Smooth muscle cell (in vitro differentiated cells): ENCODE results near the gene CCL17. TPM values are rescaled to one million over a fixed set of nuclear protein-coding genes. Genes with fewer than 3 reads are reported as not detected.

Experiments used
- DNase-seq: peaks from one replicate; lab custom pipeline; 2025; ENCODE audit not compliant: unreplicated experiment; lab: John Stamatoyannopoulos, UW
- H2AFZ ChIP-seq: fragments of 200-600 bp; sonication (generic); 2 replicates; pipeline ENCODE4 v1.6.0; 2016; ENCODE audit warnings: antibody characterized with exemption, low read depth, mild to moderate bottlenecking
- H3F3A ChIP-seq: fragments of 200-600 bp; sonication (generic); 2 replicates; pipeline ENCODE4 v1.6.0; 2017; ENCODE audit warnings: antibody characterized with exemption, low read depth
- H3K27ac ChIP-seq: fragments of 200-600 bp; sonication (generic); 2 replicates; pipeline ENCODE4 v1.5.1; 2016; ENCODE audit warnings: low read depth, mild to moderate bottlenecking
- H3K27me3 ChIP-seq: fragments of 200-600 bp; sonication (generic); 2 replicates; pipeline ENCODE4 v1.6.1; 2016; ENCODE audit warnings: low read depth, mild to moderate bottlenecking
- H3K36me3 ChIP-seq: fragments of 200-600 bp; sonication (generic); 2 replicates; pipeline ENCODE4 v1.5.1; 2016; ENCODE audit warnings: low read depth
- H3K4me1 ChIP-seq: fragments of 200-600 bp; sonication (generic); 2 replicates; pipeline ENCODE4 v1.5.1; 2016; ENCODE audit warnings: low read depth
- H3K4me2 ChIP-seq: fragments of 200-600 bp; sonication (generic); 2 replicates; pipeline ENCODE4 v1.6.0; 2016; ENCODE audit warnings: mild to moderate bottlenecking
- H3K4me3 ChIP-seq: fragments of 200-600 bp; sonication (generic); 2 replicates; pipeline ENCODE4 v1.5.1; 2016; ENCODE audit warnings: mild to moderate bottlenecking
- H3K79me2 ChIP-seq: fragments of 200-600 bp; sonication (generic); 2 replicates; pipeline ENCODE4 v1.6.0; 2016; ENCODE audit warnings: low read depth, mild to moderate bottlenecking
- H3K9ac ChIP-seq: fragments of 200-600 bp; sonication (generic); 2 replicates; pipeline ENCODE4 v1.6.0; 2016; ENCODE audit warnings: low read depth
- H3K9me3 ChIP-seq: fragments of 200-600 bp; sonication (generic); replicated peaks from 2 replicates; pipeline ENCODE4 v1.5.1; 2016; ENCODE audit warnings: low read depth
- H4K20me1 ChIP-seq: fragments of 200-600 bp; sonication (generic); 2 replicates; pipeline ENCODE4 v1.6.0; 2016; ENCODE audit warnings: low read depth
- WGBS: methylation state at CpG from one replicate; pipeline ENCODE4 v1.1.7; 2016; ENCODE audit warnings: low lambda C conversion rate; 5-methylcytosine and 5-hydroxymethylcytosine counted together
- polyA plus RNA-seq: library from polyadenylated mRNA; unstranded; fragments of >200 nt; fragmentation: Nextera tagmentation; extraction: Ambion mirVana; gene quantifications from 2 replicates; pipeline ENCODE4 v1.2.1, GENCODE V29; 2016
- total RNA-seq: library from RNA; depleted of rRNA; stranded (reverse); fragments of >200 nt; gene quantifications from 2 replicates; pipeline ENCODE4 v1.2.3, GENCODE V29; 2014
- TF ChIP-seq, protein P1 (sequence below): fragments of 200-600 bp; sonication (generic); IDR thresholded peaks from 2 replicates; pipeline ENCODE4 v1.5.1; 2017; ENCODE audit warnings: borderline replicate concordance, mild to moderate bottlenecking, antibody characterized with exemption; ENCODE audit not compliant: insufficient read depth, poor library complexity, severe bottlenecking

The CCL17 gene
- total and polyA plus RNA-seq, 2 experiments from 2014 or later = not detected

- H2AFZ ChIP-seq = no peak overlapping the region
- no peaks in the 10 kb centered on the region for H3F3A ChIP-seq
- no peaks in the 10 kb centered on the region for H3K36me3 ChIP-seq
- H3K9me3 ChIP-seq = no peaks in the 10 kb centered on the region
- 91% methylated on average over 11 of the region's 11 CpGs for WGBS
- H3K79me2 ChIP-seq = no peaks in the 10 kb centered on the region
- H3K27me3 ChIP-seq = no peaks in the 10 kb centered on the region
- no peaks in the 10 kb centered on the region for H3K4me1 ChIP-seq
- H3K27ac ChIP-seq = no peak overlapping the region
- no peaks in the 10 kb centered on the region for H4K20me1 ChIP-seq
- TF ChIP-seq, protein P1, sequence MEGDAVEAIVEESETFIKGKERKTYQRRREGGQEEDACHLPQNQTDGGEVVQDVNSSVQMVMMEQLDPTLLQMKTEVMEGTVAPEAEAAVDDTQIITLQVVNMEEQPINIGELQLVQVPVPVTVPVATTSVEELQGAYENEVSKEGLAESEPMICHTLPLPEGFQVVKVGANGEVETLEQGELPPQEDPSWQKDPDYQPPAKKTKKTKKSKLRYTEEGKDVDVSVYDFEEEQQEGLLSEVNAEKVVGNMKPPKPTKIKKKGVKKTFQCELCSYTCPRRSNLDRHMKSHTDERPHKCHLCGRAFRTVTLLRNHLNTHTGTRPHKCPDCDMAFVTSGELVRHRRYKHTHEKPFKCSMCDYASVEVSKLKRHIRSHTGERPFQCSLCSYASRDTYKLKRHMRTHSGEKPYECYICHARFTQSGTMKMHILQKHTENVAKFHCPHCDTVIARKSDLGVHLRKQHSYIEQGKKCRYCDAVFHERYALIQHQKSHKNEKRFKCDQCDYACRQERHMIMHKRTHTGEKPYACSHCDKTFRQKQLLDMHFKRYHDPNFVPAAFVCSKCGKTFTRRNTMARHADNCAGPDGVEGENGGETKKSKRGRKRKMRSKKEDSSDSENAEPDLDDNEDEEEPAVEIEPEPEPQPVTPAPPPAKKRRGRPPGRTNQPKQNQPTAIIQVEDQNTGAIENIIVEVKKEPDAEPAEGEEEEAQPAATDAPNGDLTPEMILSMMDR = no peak
- DNase-seq = no peak
- H3K9ac ChIP-seq = no peak overlapping the region
- no peak overlapping the region for H3K4me2 ChIP-seq
- no peak overlapping the region for H3K4me3 ChIP-seq
Measured at GRCh38 chr16:57384248-57385070, 20.1 kb upstream of the CCL17 start.

GRCh38 chr16:57385083-57385482 lies 19.5 kb upstream of the CCL17 start:
- Histone ChIP-seq H3F3A (no peaks in the 10 kb centered on the region), H3K4me2 (no peak overlapping the region), H3K27ac (no peak overlapping the region), H3K36me3 (no peaks in the 10 kb centered on the region), H3K27me3 (no peaks in the 10 kb centered on the region), H3K9me3 (no peaks in the 10 kb centered on the region), H2AFZ (no peak overlapping the region), H3K4me3 (no peak overlapping the region), H4K20me1 (no peaks in the 10 kb centered on the region), H3K4me1 (no peaks in the 10 kb centered on the region), H3K9ac (no peak overlapping the region), H3K79me2 (no peaks in the 10 kb centered on the region)
- no peak for DNase-seq
- TF ChIP-seq, protein P1 = no peak
- WGBS = 87% methylated on average over 5 of the region's 5 CpGs

DNA sequence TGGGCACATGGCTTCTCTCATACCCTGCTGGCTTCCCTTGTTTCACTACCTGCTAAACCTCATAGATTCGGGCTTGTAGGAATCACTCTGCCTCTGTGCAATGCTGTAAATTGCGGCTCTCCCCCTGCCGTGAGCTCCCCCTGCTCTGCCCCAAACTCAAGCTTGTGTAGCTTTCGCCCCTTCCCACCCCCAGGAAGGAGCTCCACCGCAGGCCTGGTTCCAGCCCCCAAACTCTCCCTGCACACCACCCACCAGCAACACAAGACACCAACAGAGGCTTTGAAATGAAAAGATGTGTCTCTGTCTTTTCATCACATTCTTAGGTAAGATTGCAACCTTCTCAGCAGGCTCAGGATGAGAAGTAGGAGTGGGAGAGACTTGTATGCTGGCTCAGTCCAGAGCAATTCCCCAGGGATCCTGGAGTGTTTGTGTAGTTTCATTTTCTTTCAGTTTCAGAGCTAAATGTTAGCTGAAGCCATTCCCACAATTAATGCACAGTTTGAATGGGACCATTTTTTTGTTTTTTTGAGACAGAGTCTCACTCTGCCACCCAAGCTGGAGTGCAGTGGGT lies 18.1 kb upstream of the CCL17 start:
- no peak for DNase-seq
- TF ChIP-seq, protein P1 = no peak
- WGBS = 79% methylated on average over 5 of the region's 5 CpGs

More for the DNA sequence above, 18.1 kb upstream of the CCL17 start:
- no peaks in the 10 kb centered on the region for H3F3A ChIP-seq
- H3K27me3 ChIP-seq = no peaks in the 10 kb centered on the region
- no peaks in the 10 kb centered on the region for H4K20me1 ChIP-seq
- no peak overlapping the region for H3K9ac ChIP-seq
- no peak overlapping the region for H3K27ac ChIP-seq
- H3K4me1 ChIP-seq = no peaks in the 10 kb centered on the region
- H3K4me2 ChIP-seq = no peak overlapping the region
- no peaks in the 10 kb centered on the region for H3K36me3 ChIP-seq
- no peaks in the 10 kb centered on the region for H3K79me2 ChIP-seq
- no peak overlapping the region for H2AFZ ChIP-seq
- H3K4me3 ChIP-seq = no peak overlapping the region
- no peaks in the 10 kb centered on the region for H3K9me3 ChIP-seq
